ENCODE results near the gene C19orf85.

DNA sequence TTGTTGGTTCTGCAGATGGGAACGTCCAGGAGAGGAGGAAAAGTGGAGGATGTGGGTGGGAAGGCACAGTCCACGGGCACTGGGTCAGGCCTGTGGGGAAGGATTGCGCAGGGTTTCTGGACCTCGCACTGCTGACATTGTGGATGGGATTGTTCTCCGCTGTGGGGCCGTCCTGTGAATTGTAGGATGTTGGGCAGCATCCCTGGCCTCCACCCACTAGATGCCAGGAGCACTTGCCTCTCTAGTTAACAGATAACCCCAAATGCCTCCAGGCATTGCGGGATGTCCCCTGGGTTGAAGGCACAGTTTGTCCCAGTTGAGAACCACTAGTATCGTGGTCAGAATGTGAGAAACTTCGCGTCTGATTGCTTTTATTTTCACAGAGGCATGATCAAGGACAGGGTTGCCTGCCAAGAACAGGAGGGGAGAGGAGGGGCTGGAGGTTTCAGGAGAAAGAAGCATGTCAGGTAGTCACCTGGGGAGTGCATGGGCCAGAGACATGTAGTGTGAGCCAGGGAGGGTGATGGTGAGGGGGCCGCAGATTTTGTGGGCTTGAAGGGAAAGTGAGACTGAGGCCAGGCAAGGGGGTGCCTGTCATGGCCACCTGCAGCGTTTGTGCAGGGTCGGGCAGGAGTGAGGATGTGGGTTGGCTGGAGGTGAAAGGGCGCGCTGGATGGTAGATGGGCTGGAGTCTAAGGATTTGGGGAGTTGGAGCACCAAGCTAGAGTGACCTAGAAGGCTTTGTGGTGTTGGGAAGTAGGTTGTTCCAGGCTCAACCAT, 15.1 kb upstream of the C19orf85 start:
- TF ChIP-seq, protein P1, sequence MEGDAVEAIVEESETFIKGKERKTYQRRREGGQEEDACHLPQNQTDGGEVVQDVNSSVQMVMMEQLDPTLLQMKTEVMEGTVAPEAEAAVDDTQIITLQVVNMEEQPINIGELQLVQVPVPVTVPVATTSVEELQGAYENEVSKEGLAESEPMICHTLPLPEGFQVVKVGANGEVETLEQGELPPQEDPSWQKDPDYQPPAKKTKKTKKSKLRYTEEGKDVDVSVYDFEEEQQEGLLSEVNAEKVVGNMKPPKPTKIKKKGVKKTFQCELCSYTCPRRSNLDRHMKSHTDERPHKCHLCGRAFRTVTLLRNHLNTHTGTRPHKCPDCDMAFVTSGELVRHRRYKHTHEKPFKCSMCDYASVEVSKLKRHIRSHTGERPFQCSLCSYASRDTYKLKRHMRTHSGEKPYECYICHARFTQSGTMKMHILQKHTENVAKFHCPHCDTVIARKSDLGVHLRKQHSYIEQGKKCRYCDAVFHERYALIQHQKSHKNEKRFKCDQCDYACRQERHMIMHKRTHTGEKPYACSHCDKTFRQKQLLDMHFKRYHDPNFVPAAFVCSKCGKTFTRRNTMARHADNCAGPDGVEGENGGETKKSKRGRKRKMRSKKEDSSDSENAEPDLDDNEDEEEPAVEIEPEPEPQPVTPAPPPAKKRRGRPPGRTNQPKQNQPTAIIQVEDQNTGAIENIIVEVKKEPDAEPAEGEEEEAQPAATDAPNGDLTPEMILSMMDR (IDR thresholded peaks at IDR 0.05; ENCODE audit: low read depth, low read length, missing input control): no peak
- TF ChIP-seq FOXA1 (IDR thresholded peaks at IDR 0.05) (no peak), EGR1 (IDR thresholded peaks at IDR 0.05; ENCODE audit: low read depth in 2 of 2) (no peak), RAD21 (IDR thresholded peaks at IDR 0.05) (no peak), TAF1 (conservative IDR thresholded peaks at IDR 0.05) (no peak), JUND (IDR thresholded peaks at IDR 0.05) (no peak), SP1 (IDR thresholded peaks at IDR 0.05) (peak; percentile 13)
- TF ChIP-seq, protein P2, sequence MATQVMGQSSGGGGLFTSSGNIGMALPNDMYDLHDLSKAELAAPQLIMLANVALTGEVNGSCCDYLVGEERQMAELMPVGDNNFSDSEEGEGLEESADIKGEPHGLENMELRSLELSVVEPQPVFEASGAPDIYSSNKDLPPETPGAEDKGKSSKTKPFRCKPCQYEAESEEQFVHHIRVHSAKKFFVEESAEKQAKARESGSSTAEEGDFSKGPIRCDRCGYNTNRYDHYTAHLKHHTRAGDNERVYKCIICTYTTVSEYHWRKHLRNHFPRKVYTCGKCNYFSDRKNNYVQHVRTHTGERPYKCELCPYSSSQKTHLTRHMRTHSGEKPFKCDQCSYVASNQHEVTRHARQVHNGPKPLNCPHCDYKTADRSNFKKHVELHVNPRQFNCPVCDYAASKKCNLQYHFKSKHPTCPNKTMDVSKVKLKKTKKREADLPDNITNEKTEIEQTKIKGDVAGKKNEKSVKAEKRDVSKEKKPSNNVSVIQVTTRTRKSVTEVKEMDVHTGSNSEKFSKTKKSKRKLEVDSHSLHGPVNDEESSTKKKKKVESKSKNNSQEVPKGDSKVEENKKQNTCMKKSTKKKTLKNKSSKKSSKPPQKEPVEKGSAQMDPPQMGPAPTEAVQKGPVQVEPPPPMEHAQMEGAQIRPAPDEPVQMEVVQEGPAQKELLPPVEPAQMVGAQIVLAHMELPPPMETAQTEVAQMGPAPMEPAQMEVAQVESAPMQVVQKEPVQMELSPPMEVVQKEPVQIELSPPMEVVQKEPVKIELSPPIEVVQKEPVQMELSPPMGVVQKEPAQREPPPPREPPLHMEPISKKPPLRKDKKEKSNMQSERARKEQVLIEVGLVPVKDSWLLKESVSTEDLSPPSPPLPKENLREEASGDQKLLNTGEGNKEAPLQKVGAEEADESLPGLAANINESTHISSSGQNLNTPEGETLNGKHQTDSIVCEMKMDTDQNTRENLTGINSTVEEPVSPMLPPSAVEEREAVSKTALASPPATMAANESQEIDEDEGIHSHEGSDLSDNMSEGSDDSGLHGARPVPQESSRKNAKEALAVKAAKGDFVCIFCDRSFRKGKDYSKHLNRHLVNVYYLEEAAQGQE (IDR thresholded peaks at IDR 0.05): no peak

Data from liver (tissue), 3 donors.